ENCODE data around the gene MANEAL.
A peak's percentile ranks its signal among the peaks of the same experiment; 100 is the strongest.

The MANEAL gene

GRCh38 chr1:37793773-37794371 is at the start of gene MANEAL:
Gene MANEAL (plus strand): TSS chr1:37793847. CDS start chr1:37794183, 336 bp downstream.
- Histone ChIP-seq H3K27ac (ENCODE audit: extremely low read depth, low read depth, low read length) (peak within 1 kb of the TSS; percentile 88; the same call in 1 of the 2 replicates), H3K9me3 (ENCODE audit: control insufficient read depth, insufficient read depth, low read depth, low read length) (no peaks in the 10 kb centered on the region), H3K4me3 (ENCODE audit: low read depth, low read length) (peak within 1 kb of the TSS; percentile 70), H3K36me3 (ENCODE audit: control insufficient read depth in 2 of 2, insufficient read depth in 1 of 2, low read length in 2 of 2) (peaks cover 8 to 32% of the 10 kb centered on the region in 2 experiments; a peak in 2 of 3 replicates), H3K4me1 (ENCODE audit: control insufficient read depth, insufficient read depth, low read length) (peaks cover 7% of the 10 kb centered on the region; the same call in 1 of the 2 replicates)
- CTCF ChIA-PET = interaction anchor here (1.0 kb wide), 1 partner anchor 66 kb away, joined by 4 read pairs; no protein-coding TSS in a partner anchor
- POLR2A ChIA-PET = interaction anchor here (0.8 to 0.9 kb wide), 3 partner anchors 11 to 66 kb away, joined by 3 to 13 read pairs (median 3); partner anchors contain the start of genes C1orf122, MTF1 and YRDC
- no peak for TF ChIP-seq ZNF792 (tag by site-specific recombination; IDR thresholded peaks at IDR 0.05)
- no peak for TF ChIP-seq ZFP3 (tag by site-specific recombination; IDR thresholded peaks at IDR 0.05; ENCODE audit: low read depth)
- no peak for TF ChIP-seq ZNF664 (tag by site-specific recombination; IDR thresholded peaks at IDR 0.05)
- TF ChIP-seq ZBTB17 (tag by site-specific recombination; IDR thresholded peaks at IDR 0.05) = peak; percentile 61; the same call in 1 of the 2 replicates
- TF ChIP-seq ZNF76 (tag by site-specific recombination; IDR thresholded peaks at IDR 0.05; ENCODE audit: borderline replicate concordance, low read depth) = peak; percentile 71; the same call in 1 of the 2 replicates
- TF ChIP-seq ZNF654 (tag by site-specific recombination; IDR thresholded peaks at IDR 0.05; ENCODE audit: low read depth) = no peak
- TF ChIP-seq SP3 (tag by site-specific recombination; IDR thresholded peaks at IDR 0.05) = peak; percentile 73
- TF ChIP-seq KLF17 (tag by site-specific recombination; IDR thresholded peaks at IDR 0.05) = peak; percentile 72; the same call in 1 of the 2 replicates
- TF ChIP-seq OSR2 (tag by site-specific recombination; IDR thresholded peaks at IDR 0.05) = no peak
- no peak for TF ChIP-seq ZNF18 (tag by site-specific recombination; IDR thresholded peaks at IDR 0.05)
- TF ChIP-seq ZNF214 (tag by site-specific recombination; IDR thresholded peaks at IDR 0.05; ENCODE audit: borderline replicate concordance) = no peak
- TF ChIP-seq PRDM6 (tag by site-specific recombination; IDR thresholded peaks at IDR 0.05) = no peak
- TF ChIP-seq HOXA7 (CRISPR knock-in tag; IDR thresholded peaks at IDR 0.05; ENCODE audit: borderline replicate concordance) = no peak
- 0 out of 2 replicates have a peak, but pooled peaks have one; percentile 22 for TF ChIP-seq SCRT2 (tag by site-specific recombination; IDR thresholded peaks at IDR 0.05)
- no peak; the same call in 1 of the 2 replicates for TF ChIP-seq KLF7 (tag by site-specific recombination; IDR thresholded peaks at IDR 0.05; ENCODE audit: borderline replicate concordance)
- TF ChIP-seq ZNF302 (tag by site-specific recombination; IDR thresholded peaks at IDR 0.05; ENCODE audit: low read depth) = no peak
- no peak for TF ChIP-seq PRDM1 (tag by site-specific recombination; IDR thresholded peaks at IDR 0.05)
- TF ChIP-seq ZNF473 (tag by site-specific recombination; IDR thresholded peaks at IDR 0.05) = no peak
- TF ChIP-seq ZSCAN4 (tag by site-specific recombination; IDR thresholded peaks at IDR 0.05) = no peak
- TF ChIP-seq HIC1 (tag by site-specific recombination; IDR thresholded peaks at IDR 0.05) = no peak
- TF ChIP-seq ZNF510 (tag by site-specific recombination; IDR thresholded peaks at IDR 0.05; ENCODE audit: insufficient replicate concordance) = no peak
- TF ChIP-seq ZNF791 (tag by site-specific recombination; IDR thresholded peaks at IDR 0.05) = no peak
- no peak for TF ChIP-seq TSHZ1 (tag by site-specific recombination; IDR thresholded peaks at IDR 0.05; ENCODE audit: borderline replicate concordance)
- no peak for TF ChIP-seq ZNF701 (tag by site-specific recombination; IDR thresholded peaks at IDR 0.05)
- TF ChIP-seq REPIN1 (tag by site-specific recombination; IDR thresholded peaks at IDR 0.05; ENCODE audit: low read depth) = no peak
- peak; percentile 74 for TF ChIP-seq ZXDB (tag by site-specific recombination; IDR thresholded peaks at IDR 0.05)
- TF ChIP-seq ZFP37 (tag by site-specific recombination; IDR thresholded peaks at IDR 0.05) = no peak
